Measurements from ENCODE around the gene KXD1.
A peak's percentile ranks its signal among the peaks of the same experiment; 100 is the strongest.

The KXD1 gene

GRCh38 chr19:18559685-18560084 is 2.0 kb downstream of the KXD1 start:
- in situ Hi-C loops (cut with HindIII; ENCODE audit: low sequenced_read_pairs), result no loop called here
- no peak overlapping the region for H3K4me3 ChIP-seq (ENCODE audit: low read depth, low read length)
- DNase-seq (ENCODE audit: low read depth, low spot score), result no peak
- no peak for TF ChIP-seq CTCF (IDR thresholded peaks at IDR 0.05; ENCODE audit: low read depth, low read length)

- no peak overlapping the region for H3K4me3 ChIP-seq (ENCODE audit: low read depth, low read length)
- no peak for TF ChIP-seq CTCF (IDR thresholded peaks at IDR 0.05; ENCODE audit: low read depth, low read length)
- DNase-seq (ENCODE audit: low read depth, low spot score), result no peak
- in situ Hi-C loops (cut with HindIII; ENCODE audit: low sequenced_read_pairs), result no loop called here
Observed at GRCh38 chr19:18562086-18562485, 4.4 kb downstream of the KXD1 start.

GRCh38 chr19:18566953-18567352 is 9.3 kb downstream of the KXD1 start:
- in situ Hi-C loops (cut with HindIII; ENCODE audit: low sequenced_read_pairs), result no loop called here
- no peak for DNase-seq (ENCODE audit: low read depth, low spot score)
- H3K4me3 ChIP-seq (ENCODE audit: low read depth, low read length), result no peak overlapping the region
- no peak for TF ChIP-seq CTCF (IDR thresholded peaks at IDR 0.05; ENCODE audit: low read depth, low read length)

GRCh38 chr19:18568367-18568766 is 10.7 kb downstream of the KXD1 start:
- in situ Hi-C loops (cut with HindIII; ENCODE audit: low sequenced_read_pairs), result no loop called here
- no peak overlapping the region for H3K4me3 ChIP-seq (ENCODE audit: low read depth, low read length)
- TF ChIP-seq CTCF (IDR thresholded peaks at IDR 0.05; ENCODE audit: low read depth, low read length), result no peak
- no peak for DNase-seq (ENCODE audit: low read depth, low spot score)

GRCh38 chr19:18571564-18572344 is 14.1 kb downstream of the KXD1 start, which contains the start of gene UBA52:
Gene UBA52 (plus strand): TSS chr19:18571857. CDS start chr19:18573301, 1,444 bp downstream.
- H3K4me3 ChIP-seq (ENCODE audit: low read depth, low read length), result peak within 1 kb of the TSS; percentile 98
- peak; percentile 98 for DNase-seq (ENCODE audit: low read depth, low spot score)
- in situ Hi-C loops (cut with HindIII; ENCODE audit: low sequenced_read_pairs), result no loop called here
- TF ChIP-seq CTCF (IDR thresholded peaks at IDR 0.05; ENCODE audit: low read depth, low read length), result no peak

GRCh38 chr19:18574691-18575291 is 17.1 kb downstream of the KXD1 start:
- H3K4me3 ChIP-seq (ENCODE audit: low read depth, low read length), result no peak overlapping the region
- no peak for TF ChIP-seq CTCF (IDR thresholded peaks at IDR 0.05; ENCODE audit: low read depth, low read length)
- no peak for DNase-seq (ENCODE audit: low read depth, low spot score)
- in situ Hi-C loops (cut with HindIII; ENCODE audit: low sequenced_read_pairs), result no loop called here

Measured in astrocyte of the spinal cord (primary cell).